PFSK-1 (cell line): Measurements from ENCODE around the gene ARNT2.

ENCODE experiments used
- POLR2AphosphoS5 ChIP-seq: IDR thresholded peaks from 2 replicates; pipeline ENCODE4 v1.6.1; 2012; ENCODE audit warnings: low read depth, mild to moderate bottlenecking, control low read depth, low read length, moderate library complexity
- SIN3A ChIP-seq: IDR thresholded peaks from 2 replicates; pipeline ENCODE4 v1.6.1; 2012; ENCODE audit warnings: mild to moderate bottlenecking, low read length, moderate library complexity, borderline replicate concordance; ENCODE audit not compliant: insufficient read depth
- TAF1 ChIP-seq: IDR thresholded peaks from 2 replicates; pipeline ENCODE4 v1.6.1; 2012; ENCODE audit warnings: low read length, control low read depth, borderline replicate concordance; ENCODE audit not compliant: insufficient read depth

DNA sequence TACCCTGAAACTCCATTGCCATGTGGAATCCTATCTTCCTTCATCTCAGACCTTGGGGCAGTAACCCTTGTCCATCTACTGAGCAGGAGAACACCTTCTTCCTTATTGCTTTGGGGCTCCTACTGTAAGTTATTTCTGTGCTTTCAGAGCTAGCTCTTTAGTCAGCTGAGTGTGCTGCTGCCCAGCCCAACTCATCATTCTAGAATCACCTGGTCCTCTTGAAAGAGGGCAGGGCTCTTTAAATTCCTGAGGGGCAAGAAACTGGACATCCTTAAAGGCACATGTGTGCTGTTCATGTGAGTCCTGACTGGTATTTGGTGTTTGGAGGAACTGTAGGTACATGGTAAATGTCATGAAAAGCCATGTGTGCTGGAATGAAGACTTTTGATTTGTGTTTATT, 140.9 kb downstream of the ARNT2 start:
- TF ChIP-seq TAF1 (no peak), POLR2AphosphoS5 (no peak), SIN3A (no peak)
